ENCODE results near the gene TARDBP.
A peak's percentile ranks its signal among the peaks of the same experiment; 100 is the strongest.
"Not testable (repeated sequence)": the region's sequence is repeated elsewhere in the genome, so short reads cannot be mapped to it uniquely, and the experiment has no call there.

TARDBP gene

DNA sequence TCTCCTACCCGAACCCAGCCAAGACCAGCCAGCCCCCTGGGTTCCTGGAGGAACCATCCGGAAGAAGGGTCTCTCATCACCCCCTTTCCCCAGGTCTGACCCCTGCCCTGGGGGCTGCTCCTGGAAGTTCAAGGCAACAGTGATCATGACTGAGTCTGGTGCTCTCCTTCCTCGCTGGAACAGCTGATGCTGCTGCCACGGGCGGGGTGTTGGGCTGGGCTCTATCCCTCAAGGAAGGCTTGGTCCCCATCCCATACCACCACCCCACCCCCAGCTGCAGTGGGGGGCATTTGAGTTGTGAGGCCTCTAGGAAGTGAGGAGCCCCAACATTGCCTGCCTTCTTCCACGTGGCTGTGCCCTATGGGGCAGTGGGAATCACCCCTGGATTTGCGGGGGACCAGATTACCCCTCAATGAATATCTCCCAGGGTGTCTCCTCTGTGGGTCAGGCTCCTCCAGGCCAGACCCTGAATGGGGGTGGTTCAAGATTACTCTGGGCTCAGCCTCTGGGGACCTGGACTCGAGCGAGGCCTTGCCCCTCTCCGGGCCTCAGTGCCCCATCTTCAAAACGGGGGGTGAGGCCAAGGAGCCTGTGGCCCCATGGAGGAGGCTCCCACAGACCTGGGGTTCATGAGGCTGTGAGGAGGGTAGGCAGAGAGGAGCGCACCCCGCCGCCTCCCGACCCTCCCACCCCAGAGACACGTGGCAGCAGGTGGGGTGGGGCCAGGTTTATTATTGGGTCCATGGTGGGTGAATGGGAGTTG, 31.8 kb downstream of the TARDBP start:
- no peak for DNase-seq

DNA sequence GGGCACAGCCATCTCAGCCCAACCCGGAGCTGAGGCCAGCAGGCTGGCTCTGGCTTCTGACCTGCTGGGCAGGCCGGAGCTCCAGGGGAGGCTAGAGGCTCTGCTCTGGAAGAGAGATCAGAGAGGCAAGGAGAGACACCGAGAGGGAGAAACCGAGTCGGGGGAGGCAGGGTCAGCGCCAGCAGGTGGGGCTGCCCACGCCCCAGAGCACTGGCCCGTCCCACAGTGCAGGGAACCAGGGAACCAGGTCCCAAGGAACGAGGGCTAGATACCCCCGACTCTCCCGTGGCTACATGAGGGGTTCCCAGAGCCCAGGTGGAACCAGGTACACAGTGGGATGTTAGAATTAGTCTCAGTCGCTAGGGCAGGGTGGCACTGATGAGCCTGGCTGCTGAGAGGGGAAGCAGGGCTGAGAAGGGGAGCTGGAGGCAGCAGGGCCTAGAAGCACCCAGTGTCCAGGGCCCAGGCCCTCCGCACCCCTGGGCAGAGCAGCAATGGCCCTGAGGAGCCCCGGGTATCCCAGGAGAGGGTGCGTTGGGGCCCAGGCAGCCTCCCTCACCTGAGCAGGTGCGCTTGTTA, 32.5 kb downstream of the TARDBP start:
- DNase-seq, result no peak

DNA sequence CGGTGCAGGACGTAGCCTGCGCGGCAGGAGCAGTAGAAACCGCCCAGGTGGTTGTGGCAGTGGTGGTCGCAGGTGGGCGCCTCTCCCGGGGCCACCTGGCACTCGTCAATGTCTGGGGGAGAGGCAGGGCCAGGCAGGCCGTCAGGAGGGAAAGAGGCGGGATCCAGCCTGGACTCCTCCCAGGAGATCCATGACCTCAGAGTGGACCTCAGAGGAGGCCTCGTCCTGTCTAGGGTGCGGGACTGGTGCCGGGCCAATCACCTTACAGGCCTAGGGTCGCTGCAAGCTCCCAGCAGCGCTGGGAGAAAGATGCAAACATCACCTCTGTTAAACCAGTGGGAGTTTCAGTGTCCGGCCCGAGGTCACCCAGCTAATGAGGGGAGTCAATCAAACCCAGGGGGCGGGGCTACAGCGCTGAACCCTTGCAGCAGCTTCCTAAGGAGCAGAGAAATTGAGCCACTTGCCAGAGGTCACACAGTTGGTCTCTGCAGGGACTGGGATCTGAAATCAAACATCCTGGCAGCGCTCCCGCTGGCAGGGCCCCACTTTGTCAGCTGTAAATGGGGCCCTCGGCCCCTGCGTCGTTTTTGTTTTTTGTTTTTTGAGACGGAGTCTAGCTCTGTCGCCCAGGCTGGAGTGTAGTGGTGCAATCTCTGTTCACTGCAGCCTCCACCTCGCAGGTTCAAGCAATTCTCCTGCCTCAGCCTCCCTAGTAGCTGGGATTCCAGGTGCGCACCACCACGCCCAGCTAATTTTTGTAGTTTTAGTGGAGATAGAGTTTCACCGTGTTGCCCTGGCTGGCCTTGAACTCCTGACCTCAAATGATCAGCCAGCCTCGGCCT, 33.2 kb downstream of the TARDBP start:
- DNase-seq, result no peak

DNA sequence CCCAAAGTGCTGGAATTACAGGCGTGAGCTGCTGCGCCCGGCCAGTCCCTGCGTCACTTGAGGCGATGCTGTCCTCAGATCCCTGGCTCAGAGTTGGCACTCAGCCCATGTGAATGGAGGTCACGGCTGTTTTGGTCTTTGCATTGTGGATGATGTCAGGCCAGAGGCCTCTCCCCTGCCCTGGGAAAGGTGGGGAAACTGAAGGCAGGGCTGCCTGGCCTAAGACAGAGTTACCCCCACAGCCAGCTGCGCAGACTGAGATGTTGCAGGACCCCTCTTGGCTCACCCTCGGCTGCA, 33.8 kb downstream of the TARDBP start:
- no peak for DNase-seq

DNA sequence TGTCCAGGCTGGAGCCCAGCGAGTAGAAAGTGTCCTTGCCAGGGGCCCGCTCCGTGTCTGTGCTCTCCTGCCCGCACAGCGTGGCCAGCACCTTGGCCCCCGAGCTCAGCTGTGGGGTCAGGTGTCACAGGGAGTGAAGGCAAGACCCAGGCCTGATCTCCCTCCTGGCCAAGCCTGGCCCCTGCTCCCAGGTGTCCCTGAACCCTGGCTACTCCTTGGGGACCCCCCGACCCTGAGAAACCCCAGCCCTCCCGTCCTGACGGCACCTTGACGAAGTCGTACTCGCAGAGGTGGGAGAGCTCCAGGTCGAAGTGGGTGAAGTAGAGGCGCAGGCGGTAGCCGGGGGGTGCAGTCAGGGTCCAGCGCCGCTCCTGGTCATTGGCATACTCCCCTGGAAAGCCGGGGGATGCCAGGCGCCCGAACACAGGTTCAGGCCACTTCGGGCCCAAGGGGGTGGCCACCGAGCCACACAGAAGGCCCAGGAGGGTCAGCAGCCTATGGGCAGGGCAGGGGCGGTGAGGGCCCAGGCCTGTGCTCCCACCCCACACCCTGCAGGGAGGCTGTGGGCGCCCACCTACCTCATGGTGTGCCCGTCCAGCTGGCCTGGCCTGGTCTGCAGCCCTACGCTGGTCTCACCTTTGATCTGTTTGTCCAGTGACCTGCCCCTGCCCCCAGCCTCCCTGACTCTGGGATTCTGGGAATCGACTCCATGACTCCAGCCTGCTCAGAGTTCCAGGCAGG, 34.3 kb downstream of the TARDBP start, which contains the start of gene MASP2:
MASP2 (minus strand) TSS at position 615 of the 741 bp plus-strand sequence; CDS start at position 583, 32 bp downstream.
- no peak for DNase-seq

DNA sequence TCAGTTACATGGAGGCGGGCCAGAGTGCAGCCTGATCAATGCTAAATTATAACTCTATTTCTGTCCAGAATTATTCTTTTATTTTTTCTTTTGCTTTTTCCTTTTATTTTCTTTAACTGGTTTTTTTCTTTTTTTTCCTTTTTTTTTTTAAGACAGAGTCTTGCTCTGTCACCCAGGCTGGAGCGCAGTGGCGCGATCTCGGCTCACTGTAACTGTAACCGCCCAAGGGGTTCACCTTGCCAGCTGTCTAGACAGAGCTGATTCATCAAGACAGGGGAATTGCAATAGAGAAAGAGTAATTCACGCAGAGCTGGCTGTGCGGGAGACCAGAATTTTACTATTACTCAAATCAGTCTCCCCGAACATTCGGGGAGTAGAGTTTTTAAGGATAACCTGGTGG, 38.7 kb downstream of the TARDBP start:
- not testable (repeated sequence) for DNase-seq

DNA sequence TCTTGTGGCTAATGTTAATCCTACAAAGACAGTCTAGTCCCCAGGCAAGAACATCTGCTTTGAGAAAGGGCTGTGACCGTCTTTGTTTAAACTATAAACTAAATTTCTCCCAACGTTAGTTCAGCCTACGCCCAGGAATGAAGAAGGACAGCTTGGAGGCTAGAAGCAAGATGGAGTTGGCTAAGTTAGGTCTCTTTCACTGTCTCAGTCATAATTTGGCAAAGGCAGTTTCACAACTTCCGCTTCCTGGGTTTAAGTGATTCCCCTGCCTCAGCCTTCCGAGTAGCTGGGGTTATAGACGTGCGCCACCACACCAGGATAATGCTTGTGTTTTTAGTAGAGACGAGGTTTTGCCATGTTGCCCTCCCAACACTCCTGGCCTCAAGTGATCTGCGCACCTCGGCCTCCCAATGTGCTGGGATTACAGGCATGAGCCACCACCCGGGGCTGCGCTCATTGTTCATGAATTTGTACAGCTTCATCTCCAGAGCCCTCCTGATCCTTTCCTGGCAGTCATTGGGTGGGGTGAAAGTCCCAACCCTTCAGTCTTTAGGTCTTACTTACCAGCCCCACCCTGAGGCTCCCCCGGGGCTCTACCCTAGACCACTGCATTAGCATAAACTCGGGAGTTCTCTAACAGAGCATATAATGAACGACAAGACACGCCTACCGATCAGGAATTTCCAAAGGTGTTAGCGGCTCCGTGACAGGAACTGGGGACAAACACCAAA, 39.5 kb downstream of the TARDBP start:
- DNase-seq, result no peak

DNA sequence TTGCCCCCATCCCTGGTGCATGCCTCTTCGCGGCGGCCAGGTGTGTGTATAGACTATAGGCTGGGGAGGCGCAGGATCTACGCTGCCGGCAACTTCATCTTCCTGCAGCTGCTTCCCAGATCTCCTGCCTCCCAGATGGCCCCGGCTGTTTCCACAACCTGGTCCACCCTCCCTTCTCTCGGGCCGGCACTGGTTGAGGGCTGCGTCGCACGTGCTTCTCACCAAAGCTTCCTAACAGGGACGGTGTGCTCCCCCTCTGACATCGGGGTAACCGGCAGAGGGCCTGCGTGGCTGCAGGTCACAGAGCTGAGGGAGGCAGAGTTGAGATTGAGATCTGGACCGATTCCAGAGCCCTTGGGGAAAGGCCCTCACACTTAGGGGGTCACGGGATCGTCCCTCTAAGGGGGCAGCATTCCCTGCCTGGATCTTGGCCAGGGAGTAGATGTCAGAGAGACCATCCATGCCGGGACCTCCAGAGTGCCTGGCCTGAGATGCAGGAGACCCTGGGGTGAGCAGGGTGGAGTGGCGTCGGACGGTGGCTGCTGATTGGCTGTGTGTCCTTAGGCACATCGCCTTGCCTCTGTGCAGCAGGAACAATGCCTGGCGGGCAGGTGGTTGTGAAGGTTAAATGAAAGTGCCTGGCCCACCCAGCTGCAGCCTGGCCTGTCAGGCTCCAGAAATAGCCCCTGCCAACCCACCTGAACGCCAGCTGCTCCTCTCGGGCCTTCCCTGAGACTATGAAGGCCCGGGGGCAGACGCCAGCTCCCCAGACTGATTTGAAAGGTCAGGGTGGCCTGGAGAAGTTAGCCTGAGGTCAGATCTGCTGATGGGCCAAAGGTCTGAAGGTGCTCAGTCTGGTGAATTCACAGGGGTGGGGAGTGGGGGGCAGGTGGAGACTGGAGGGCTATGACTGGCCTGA, 40.6 kb downstream of the TARDBP start:
- no peak for DNase-seq

DNA sequence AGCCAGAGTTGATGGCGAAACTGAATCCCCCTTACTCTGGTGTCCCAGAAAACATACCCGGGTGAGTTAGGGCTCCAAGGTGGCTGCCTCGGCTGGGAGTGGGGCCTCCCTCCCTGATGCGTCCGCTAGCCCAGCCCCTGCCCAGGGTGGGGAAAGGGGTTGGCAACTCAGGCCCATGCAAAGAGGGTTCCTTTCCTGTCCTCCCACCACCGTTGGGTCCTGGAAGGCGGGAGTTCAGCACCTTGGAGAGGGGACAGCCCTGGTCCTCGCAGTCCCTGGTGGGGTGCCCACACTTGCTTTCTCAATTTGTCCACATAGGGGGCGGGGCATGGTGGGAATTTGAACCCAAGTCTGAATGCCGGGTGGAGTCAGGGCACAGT, 41.3 kb downstream of the TARDBP start:
- DNase-seq, result no peak

DNA sequence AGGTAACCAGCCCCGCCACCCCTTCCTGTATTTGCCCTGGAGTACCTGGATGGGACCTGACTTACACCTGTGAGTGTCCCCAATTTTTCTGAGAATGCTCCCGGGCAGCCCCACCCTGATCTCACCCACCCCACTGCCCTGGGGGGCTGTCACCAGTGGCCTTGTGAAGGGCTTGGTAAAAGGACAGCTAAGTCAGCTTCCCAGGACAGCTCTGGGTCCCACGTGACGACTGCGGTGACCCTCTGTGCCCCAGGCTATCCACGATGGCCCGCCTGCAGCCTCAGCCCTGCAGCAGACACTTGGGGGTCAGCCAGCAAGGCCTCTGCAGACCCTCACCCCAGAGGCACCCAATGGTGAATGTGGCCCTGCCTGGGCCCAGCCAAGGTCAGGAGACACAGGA, 41.7 kb downstream of the TARDBP start:
- no peak for DNase-seq

DNA sequence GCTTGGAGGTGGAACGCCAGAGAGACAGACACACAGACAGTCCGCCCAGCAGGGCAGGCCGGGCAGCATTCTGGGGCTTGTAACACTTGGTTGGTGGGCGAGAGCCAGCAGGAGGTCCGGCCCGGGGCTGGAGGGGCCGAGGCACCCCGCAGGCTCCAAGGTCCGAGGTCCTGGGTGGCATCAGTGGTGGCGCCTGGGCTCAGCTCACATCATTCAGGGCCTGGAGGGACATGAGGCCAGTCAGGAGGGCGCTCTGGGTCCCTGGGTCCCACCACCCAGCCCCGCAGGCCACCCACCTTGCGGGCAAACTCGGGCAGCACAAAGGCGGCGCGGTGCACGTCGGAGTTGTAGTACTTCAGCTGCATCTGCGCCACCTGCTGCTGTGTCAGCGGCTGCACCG, 42.2 kb downstream of the TARDBP start:
- no peak for DNase-seq

DNA sequence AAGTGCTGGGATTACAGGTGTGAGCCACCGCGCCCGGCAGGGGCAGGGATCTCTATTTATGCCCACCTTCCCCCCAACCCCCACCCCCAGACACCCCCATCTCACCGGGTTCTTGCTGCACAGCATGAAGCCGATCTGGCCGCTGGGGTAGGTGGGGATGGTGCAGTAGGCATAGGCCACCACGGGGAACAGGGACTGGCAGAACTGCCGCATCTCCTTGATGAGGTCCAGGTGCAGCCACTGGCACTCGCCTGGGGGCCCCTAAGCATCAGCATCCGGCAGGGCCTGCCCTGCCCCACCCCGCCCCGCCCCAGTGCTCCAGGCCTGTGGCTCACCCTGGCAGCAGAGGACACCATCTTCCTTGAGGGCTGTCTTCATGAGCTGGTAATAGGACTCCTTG, 43.2 kb downstream of the TARDBP start:
- no peak for DNase-seq

DNA sequence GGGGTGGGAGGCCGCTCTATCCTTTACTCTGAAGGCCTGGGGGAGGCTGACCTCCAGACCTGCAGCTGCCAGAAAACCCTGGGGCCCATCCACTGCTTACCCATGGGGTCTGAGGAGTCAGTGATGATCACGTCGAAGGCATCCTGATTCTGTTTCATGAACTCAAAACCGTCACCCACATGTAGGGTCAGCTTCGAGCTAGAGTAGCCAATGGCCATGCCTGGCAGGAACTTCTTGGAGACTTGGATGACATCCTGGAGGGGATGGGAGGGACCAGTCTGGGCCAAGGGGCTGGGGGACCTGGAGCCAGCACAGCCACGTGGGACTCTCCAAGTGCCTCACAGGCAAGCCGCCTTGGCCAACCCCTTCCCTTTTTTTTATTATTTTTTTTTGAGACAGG, 44.0 kb downstream of the TARDBP start:
- no peak for DNase-seq

DNA sequence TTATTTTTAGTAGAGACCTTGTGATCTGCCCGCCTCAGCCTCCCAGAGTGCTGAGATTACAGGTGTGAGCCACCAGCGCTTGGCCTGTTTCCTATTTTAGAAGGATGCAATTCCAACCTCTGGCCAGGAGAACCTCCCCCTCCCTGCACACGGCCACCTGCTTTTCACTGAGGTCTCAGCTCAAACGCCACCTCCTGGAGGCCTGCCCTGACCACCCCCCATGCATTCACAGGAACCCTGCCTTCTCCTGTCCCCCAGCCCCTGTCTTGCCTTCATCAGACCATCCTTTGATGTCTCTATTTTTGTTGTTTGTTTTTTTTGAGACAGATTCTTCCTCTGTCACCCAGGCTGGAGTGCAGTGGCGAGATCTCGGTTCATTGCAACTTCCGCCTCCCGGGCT, 45.0 kb downstream of the TARDBP start:
- no peak for DNase-seq

DNA sequence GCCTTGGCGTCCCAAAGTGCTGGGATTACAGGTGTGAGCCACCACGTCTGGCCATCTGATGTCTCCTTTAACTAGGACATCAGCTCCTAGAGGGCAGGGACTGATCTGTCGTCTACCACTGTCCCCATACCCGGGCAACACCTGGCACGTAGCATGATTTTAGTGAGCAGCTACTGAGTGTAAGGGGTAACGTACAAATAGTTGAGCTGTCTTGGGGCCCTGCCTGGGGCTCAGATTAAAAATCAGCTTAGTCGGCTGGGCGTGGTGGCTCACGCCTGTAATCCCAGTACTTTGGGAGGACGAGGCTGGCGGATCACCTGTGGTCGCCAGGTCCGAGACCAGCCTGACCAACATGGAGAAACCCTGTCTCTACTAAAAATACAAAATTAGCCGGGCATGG, 45.6 kb downstream of the TARDBP start:
- DNase-seq, result no peak

DNA sequence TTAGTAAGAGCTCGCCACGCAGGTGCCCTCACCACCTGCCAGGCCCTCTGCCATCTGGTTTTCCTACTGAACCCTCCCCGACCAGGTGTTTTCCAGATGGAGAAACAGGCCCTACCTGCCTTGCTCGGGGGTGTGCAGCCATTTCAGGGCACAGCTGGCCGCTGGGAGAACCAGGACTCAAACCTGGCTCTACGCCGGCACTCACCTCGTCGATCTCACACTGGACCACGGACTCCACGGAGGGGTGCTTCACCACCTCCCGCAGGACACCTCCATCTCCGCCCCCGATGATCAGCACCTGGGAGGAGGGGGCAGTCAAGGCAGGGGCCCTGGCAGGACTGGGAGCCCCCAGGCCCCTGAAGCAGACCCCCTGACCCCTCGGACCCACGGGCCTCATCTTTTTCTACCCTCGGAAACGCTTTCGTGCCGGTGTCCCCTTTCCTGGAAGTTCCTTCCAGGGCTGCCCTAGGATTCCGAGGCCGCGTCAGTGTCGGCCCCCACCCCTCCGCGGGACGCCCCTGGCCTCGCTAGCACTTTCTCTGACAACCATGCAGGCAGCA, 46.2 kb downstream of the TARDBP start:
- DNase-seq, result no peak

DNA sequence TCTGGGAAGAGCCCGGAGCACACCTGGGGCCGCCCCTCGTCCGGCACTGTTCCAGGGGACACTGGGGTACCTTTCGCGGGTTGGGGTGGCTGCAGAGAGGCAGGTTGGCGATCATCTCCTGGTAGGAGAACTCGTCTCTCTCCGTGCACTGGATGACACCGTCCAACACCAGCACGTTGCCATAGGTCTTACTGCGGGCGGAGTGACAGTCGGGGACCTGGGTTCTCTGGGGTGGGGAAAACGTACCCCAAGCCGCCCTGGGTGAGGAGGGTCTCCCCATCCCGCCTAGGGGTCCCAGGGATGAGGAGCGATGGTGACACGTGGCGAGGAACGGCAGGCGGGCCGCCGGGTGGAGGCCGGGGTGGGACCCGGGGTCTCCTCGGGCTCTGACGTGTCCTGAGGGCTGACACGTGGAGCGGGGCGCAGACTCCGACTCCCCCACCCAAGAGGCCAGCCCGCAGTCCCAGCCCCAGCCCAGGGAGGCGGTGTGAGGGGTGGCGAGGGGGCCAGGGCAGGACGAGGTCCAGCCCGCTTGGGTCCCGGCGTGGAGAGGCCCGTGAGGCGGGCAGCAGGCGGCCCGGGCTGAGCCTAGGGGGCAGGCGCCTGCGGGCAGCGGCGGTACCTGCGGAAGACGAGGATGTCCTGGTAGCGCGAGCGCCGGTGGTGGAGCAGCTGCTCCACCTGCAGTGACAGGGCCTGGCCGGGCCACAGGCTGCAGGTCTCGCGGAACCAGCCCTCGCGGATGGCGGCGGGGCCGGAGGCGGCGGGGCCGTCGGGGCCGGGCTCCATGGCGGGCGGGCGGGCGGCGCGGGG, 46.9 kb downstream of the TARDBP start:
- no peak for DNase-seq

DNA sequence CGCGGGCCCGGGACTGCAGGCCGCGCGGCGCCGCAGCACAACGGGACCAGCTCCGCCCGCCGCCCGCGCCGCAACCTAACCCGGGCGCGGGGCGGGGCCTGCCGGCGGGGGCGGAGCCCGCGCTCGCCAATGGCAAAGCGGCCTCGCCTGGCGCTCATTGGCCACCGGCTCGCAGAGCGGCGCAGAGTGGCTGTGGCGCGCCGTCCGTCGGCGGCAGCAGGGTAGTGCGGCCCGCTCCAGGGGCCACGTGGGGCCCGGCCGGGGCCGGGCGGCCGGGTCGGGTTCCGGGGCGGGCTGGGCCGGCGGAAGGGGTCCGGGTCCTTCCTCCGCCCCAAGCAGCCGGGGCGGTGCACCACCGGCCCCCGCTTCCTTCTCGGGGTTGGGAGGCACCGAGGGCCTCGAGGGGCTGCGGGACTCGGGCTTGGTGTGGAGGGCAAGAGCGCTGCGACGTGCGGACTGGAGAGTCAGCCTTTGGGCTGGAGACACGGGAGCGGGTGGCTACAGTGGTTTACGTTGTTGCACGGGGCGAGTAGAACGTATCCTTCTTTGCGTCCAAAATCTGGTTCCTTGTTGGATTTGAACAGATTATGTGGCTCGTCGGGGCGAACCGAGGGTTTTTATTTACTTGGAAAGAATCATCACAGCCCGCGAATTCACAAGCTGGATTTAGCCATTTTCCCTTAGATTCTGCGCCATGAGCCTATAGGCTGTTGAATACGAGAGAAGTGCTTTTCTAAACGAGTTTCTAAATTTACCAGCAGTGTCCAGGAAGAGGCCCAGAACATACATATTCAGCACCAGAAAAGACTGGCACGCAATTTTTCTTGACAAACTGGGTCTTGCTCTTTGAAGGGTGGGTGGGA, 47.7 kb downstream of the TARDBP start, which contains the start of gene SRM:
SRM (minus strand) TSS at position 51 of the 863 bp plus-strand sequence. CDS start 75 bp downstream, outside the sequence.
- peak; percentile 64 for DNase-seq

Measured in NCI-H1417 treated with DMSO at 0.1 percent for 48 hours (cell line).